Measurements from ENCODE around the gene NOL4L.

- TF ChIP-seq POLR2A (IDR thresholded peaks at IDR 0.05) (no peak), CTCF (IDR thresholded peaks at IDR 0.05) (no peak)
Observed at GRCh38 chr20:32436142-32436861, 148.8 kb downstream of the NOL4L start.
